ENCODE measurements around the gene NUSAP1. TPM values are rescaled to one million over a fixed set of nuclear protein-coding genes. Genes with fewer than 3 reads are reported as not detected.

NUSAP1 gene
- total and polyA plus RNA-seq, 2 of the 4 experiments (the other 2 are of a cell fraction) = 59.2 to 123 TPM

DNA sequence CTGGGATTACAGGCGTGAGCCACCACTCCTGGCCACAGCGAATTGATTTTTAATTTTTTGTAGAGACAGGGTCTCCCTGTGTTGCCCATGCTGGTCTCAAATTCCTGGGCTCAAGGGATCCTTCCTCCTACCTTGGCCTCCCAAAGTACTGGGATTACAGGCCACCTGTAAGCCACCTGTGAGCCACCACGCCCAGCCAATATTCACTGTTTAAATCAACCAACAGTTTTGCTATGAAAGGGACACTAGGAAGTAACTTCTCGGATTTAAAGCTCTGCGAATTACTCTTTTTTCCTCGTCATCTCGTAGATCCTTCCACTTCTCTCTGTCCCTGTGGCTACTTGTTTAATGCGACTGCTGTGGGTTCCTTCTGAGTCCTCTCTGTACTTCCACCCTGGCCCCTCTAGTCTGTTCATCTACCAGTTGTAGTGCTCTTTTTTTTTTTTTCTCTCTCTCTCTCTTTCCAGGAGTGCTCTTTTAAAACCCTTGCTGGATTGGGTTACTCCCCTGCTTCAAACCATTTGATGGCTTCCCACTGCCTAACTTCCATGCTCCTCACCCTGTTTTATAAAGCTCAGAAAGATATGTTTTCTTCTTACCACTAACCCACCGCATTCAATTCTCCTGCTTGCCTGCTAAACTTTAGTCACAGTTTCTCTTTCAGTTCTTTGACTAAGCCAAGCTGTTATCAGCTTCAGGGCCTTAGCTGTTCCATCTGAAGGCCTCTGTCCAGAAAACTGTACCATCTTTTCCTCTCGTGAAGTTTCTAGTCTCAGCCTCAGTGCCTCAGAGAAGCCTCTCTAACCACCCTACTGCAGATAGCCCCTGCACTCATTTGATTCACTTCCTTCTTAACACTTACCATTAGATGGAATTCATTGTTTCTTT is 96.6 kb downstream of the NUSAP1 start:
- Histone ChIP-seq H3K56ac (ENCODE audit: extremely low read depth, insufficient read depth, low read length) (no peak overlapping the region), H2BK20ac (ENCODE audit: low read depth, low read length) (no peak overlapping the region), H4K5ac (ENCODE audit: low read depth, low read length) (no peak overlapping the region), H2AFZ (replicated peaks; ENCODE audit: low read length, poor library complexity) (no peak overlapping the region), H4K20me1 (ENCODE audit: insufficient read depth, low read length) (peaks cover 46% of the 10 kb centered on the region), H3K9me1 (ENCODE audit: insufficient read depth, low read length) (peaks cover 2% of the 10 kb centered on the region), H3K14ac (replicated peaks; ENCODE audit: low read depth, low read length) (no peak overlapping the region), H3K18ac (ENCODE audit: low read depth, low read length) (no peak overlapping the region), H3K4ac (ENCODE audit: low read depth, low read length) (no peak overlapping the region), H3K36me3 (ENCODE audit: control insufficient read depth, insufficient read depth, low read length) (no peaks in the 10 kb centered on the region), H2AK5ac (ENCODE audit: low read depth, low read length) (no peak overlapping the region), H3K23ac (ENCODE audit: low read depth, low read length) (no peak overlapping the region), H3K4me1 (ENCODE audit: control insufficient read depth, insufficient read depth, low read length) (0 out of 2 replicates have a peak, but pooled peaks cover 1% of the 10 kb centered on the region), H3K4me2 (ENCODE audit: low read depth, low read length) (no peak overlapping the region), H4K91ac (ENCODE audit: insufficient read depth, low read depth, low read length) (no peak overlapping the region), H2BK120ac (ENCODE audit: low read depth, low read length) (no peak overlapping the region), H2BK5ac (ENCODE audit: low read depth, low read length, poor library complexity, severe bottlenecking) (no peak overlapping the region), H4K8ac (ENCODE audit: low read depth in 2 of 2, low read length in 2 of 2) (no peak overlapping the region), H3K9ac (ENCODE audit: low read depth, low read length) (no peak overlapping the region), H3K27me3 (ENCODE audit: control insufficient read depth, insufficient read depth, low read length) (no peaks in the 10 kb centered on the region), H2AK9ac (replicated peaks; ENCODE audit: low read depth, low read length, poor library complexity) (no peak overlapping the region), H3K27ac (ENCODE audit: insufficient read depth, low read length) (no peak overlapping the region), H3K9me3 (ENCODE audit: control insufficient read depth, insufficient read depth, low read length) (no peaks in the 10 kb centered on the region), H3K79me1 (ENCODE audit: low read depth in 1 of 2, low read length in 2 of 2) (peaks cover 18 to 74% of the 10 kb centered on the region in 2 experiments), H2BK15ac (ENCODE audit: low read depth, low read length) (no peak overlapping the region), H3K4me3 (ENCODE audit: insufficient read depth, low read depth, low read length) (no peak overlapping the region)
- BruUV-seq (replicated peaks) = no TSS peak
- peak; percentile 19 for DNase-seq
- intact Hi-C loops (cut with micrococcal nuclease) (no loop called here), dilution Hi-C loops (cut with HindIII; ENCODE audit: low sequenced_read_pairs, unreplicated experiment) (no loop called here), in situ Hi-C loops (cut with MboI; ENCODE audit: low sequenced_read_pairs) (no loop called here)
- TF ChIP-seq SMC3 (IDR thresholded peaks at IDR 0.05; ENCODE audit: low read depth, low read length) (no peak), POLR2A (IDR thresholded peaks at IDR 0.05; ENCODE audit: low read depth, low read length) (no peak), RAD21 (IDR thresholded peaks at IDR 0.05; ENCODE audit: low read length) (no peak)
- TF ChIP-seq, protein P1, sequence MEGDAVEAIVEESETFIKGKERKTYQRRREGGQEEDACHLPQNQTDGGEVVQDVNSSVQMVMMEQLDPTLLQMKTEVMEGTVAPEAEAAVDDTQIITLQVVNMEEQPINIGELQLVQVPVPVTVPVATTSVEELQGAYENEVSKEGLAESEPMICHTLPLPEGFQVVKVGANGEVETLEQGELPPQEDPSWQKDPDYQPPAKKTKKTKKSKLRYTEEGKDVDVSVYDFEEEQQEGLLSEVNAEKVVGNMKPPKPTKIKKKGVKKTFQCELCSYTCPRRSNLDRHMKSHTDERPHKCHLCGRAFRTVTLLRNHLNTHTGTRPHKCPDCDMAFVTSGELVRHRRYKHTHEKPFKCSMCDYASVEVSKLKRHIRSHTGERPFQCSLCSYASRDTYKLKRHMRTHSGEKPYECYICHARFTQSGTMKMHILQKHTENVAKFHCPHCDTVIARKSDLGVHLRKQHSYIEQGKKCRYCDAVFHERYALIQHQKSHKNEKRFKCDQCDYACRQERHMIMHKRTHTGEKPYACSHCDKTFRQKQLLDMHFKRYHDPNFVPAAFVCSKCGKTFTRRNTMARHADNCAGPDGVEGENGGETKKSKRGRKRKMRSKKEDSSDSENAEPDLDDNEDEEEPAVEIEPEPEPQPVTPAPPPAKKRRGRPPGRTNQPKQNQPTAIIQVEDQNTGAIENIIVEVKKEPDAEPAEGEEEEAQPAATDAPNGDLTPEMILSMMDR (conservative IDR thresholded peaks at IDR 0.05; ENCODE audit: low read depth, low read length) = no peak
- WGBS, 2 experiments (ENCODE audit: extremely low coverage in 2 of 2, insufficient read length in 1 of 2) = 96% methylated on average over 5 of the region's 10 CpGs; no CpG with 5 or more reads in 1 of the 2 experiments
- ChIA-PET POLR2A (ENCODE audit: unreplicated experiment) (no interaction called here), CTCF (interaction anchor here (0.7 to 1.1 kb wide), 2 partner anchors 11 to 1139 kb away, joined by 3 to 5 read pairs; no protein-coding TSS in a partner anchor)
- no peak for ATAC-seq (ENCODE audit: low read depth)

Other genes starting within 250 kb of the NUSAP1 start
- 13.3 and 15.6 TPM in 2 replicates for gene INO80, start 216.6 kb upstream of the NUSAP1 start, total RNA-seq (2012; rRNA removed)
- gene INO80, start 216.6 kb upstream of the NUSAP1 start, polyA plus RNA-seq (2012; rRNA removed) = 6.0 and 7.1 TPM in 2 replicates
- gene EXD1, start 102.1 kb upstream of the NUSAP1 start, total RNA-seq (2012; rRNA removed) = not detected in 2 replicates
- gene EXD1, start 102.1 kb upstream of the NUSAP1 start, polyA plus RNA-seq (2012; rRNA removed) = not detected in 2 replicates
- gene CHP1, start 101.6 kb upstream of the NUSAP1 start, total RNA-seq (2012; rRNA removed) = 94.2 and 96.1 TPM in 2 replicates
- 34.0 and 39.2 TPM in 2 replicates for gene CHP1, start 101.6 kb upstream of the NUSAP1 start, polyA plus RNA-seq (2012; rRNA removed)
- 4.1 and 7.5 TPM in 2 replicates for gene OIP5, start 290 bp upstream of the NUSAP1 start, total RNA-seq (2012; rRNA removed)
- 5.4 and 5.5 TPM in 2 replicates for gene OIP5, start 290 bp upstream of the NUSAP1 start, polyA plus RNA-seq (2012; rRNA removed)
- gene NDUFAF1, start 69.6 kb downstream of the NUSAP1 start, total RNA-seq (2012; rRNA removed) = 16.8 and 28.3 TPM in 2 replicates
- gene NDUFAF1, start 69.6 kb downstream of the NUSAP1 start, polyA plus RNA-seq (2012; rRNA removed) = 13.4 and 14.6 TPM in 2 replicates
- 15.1 and 17.8 TPM in 2 replicates for gene RTF1, start 84.2 kb downstream of the NUSAP1 start, total RNA-seq (2012; rRNA removed)
- 21.7 and 24.3 TPM in 2 replicates for gene RTF1, start 84.2 kb downstream of the NUSAP1 start, polyA plus RNA-seq (2012; rRNA removed)
- 1.1 and 1.4 TPM in 2 replicates for gene ITPKA, start 161.0 kb downstream of the NUSAP1 start, total RNA-seq (2012; rRNA removed)
- 1.8 and 2.2 TPM in 2 replicates for gene ITPKA, start 161.0 kb downstream of the NUSAP1 start, polyA plus RNA-seq (2012; rRNA removed)
- gene LTK, start 180.9 kb downstream of the NUSAP1 start, total RNA-seq (2012; rRNA removed) = 0.18 and 0.28 TPM in 2 replicates
- gene LTK, start 180.9 kb downstream of the NUSAP1 start, polyA plus RNA-seq (2012; rRNA removed) = 0.62 and 0.77 TPM in 2 replicates
- 9.1 and 9.4 TPM in 2 replicates for gene RPAP1, start 211.4 kb downstream of the NUSAP1 start, total RNA-seq (2012; rRNA removed)
- 18.1 and 22.7 TPM in 2 replicates for gene RPAP1, start 211.4 kb downstream of the NUSAP1 start, polyA plus RNA-seq (2012; rRNA removed)
- 10.6 and 11.5 TPM in 2 replicates for gene TYRO3, start 226.3 kb downstream of the NUSAP1 start, total RNA-seq (2012; rRNA removed)
- gene TYRO3, start 226.3 kb downstream of the NUSAP1 start, polyA plus RNA-seq (2012; rRNA removed) = 15.1 and 18.4 TPM in 2 replicates